K562 (cell line): ENCODE results near the gene ANO3. TPM values are rescaled to one million over a fixed set of nuclear protein-coding genes. Genes with fewer than 3 reads are reported as not detected.

Experiments used
- ATAC-seq: fragments of 200-7000 bp; cut with Tn5 transposase; 3 replicates; pipeline ENCODE4 v1.9.1; 2020; ENCODE audit warnings: moderate library complexity
- BruUV-seq: library from RNA; stranded (reverse); fragments of 400-500 nt; replicated peaks from 2 replicates; lab custom pipeline; 2021; lab: Mats Ljungman, UMichigan
- CTCF ChIA-PET: fragments of 300-600 bp; formaldehyde crosslinking; extraction: SDS; loops from one replicate; lab custom pipeline; 2021; ENCODE audit warnings: low intra/inter-chr PET ratio; lab: Yijun Ruan, JAX
- POLR2A ChIA-PET: fragments of 300-600, 350-650 bp; sonication (Branson Sonifier 250); formaldehyde crosslinking; extraction: SDS; loops from one replicate; lab custom pipeline; 2021; ENCODE audit warnings: antibody characterized with exemption, inconsistent platforms; lab: Yijun Ruan, JAX
- DNase-seq, 4 experiments: peaks; one replicate each; pipeline versions ENCODE4 v3.0.0 to v3.0.0-alpha.2; 2011 to 2018; ENCODE audit warnings: low spot score in 3 of 4, mixed read lengths in 3 of 4; ENCODE audit errors: extremely low read depth in 1 of 4
- FAIRE-seq: peaks from 2 replicates; lab custom pipeline; 2011; peaks lifted over from hg19 to GRCh38; lab: Jason Lieb, UNC
- H2AFZ ChIP-seq: 2 replicates; pipeline ENCODE4 v1.6.0; 2011; ENCODE audit warnings: low read depth, low read length, control low read depth, inconsistent platforms
- H3K27ac ChIP-seq: fragments of 200-600 bp; 3 replicates; pipeline ENCODE4 v1.8.0; 2011; ENCODE audit warnings: low read depth, mild to moderate bottlenecking, control low read depth, inconsistent platforms, low read length, moderate library complexity, mixed read lengths; ENCODE audit errors: extremely low read depth
- H3K27me3 ChIP-seq, 2 experiments: fragments of 300-600 bp in 1 of 2; 2 replicates in 1 of 2; 3 replicates in 1 of 2; pipeline versions ENCODE4 v1.6.0 to v1.8.0; 2011; ENCODE audit warnings: inconsistent platforms in 2 of 2, low read length in 2 of 2, mild to moderate bottlenecking in 1 of 2, mixed read lengths in 1 of 2, moderate library complexity in 1 of 2; ENCODE audit not compliant: control insufficient read depth in 2 of 2, insufficient read depth in 2 of 2
- H3K36me3 ChIP-seq: fragments of 300-600 bp; 3 replicates; pipeline ENCODE4 v1.8.0; 2011; ENCODE audit warnings: mild to moderate bottlenecking, low read length, inconsistent platforms; ENCODE audit not compliant: control insufficient read depth, insufficient read depth
- H3K4me1 ChIP-seq, 2 experiments: fragments of 200-600 bp in 1 of 2; replicated peaks in 1 of 2; 2 replicates in 1 of 2; 3 replicates in 1 of 2; pipeline versions ENCODE4 v1.5.1 to v1.8.0; 2011; ENCODE audit warnings: inconsistent platforms in 2 of 2, low read length in 2 of 2, mild to moderate bottlenecking in 1 of 2, mixed read lengths in 1 of 2, moderate library complexity in 1 of 2; ENCODE audit not compliant: control insufficient read depth in 2 of 2, insufficient read depth in 2 of 2
- H3K4me2 ChIP-seq: 2 replicates; pipeline ENCODE4 v1.6.1; 2011; ENCODE audit warnings: low read length, control low read depth, inconsistent platforms, mixed read lengths; ENCODE audit not compliant: insufficient read depth
- H3K4me3 ChIP-seq: fragments of 200-600 bp; sonication (generic), shearing (Covaris generic); 2 replicates; pipeline ENCODE4 v1.5.1; 2016; ENCODE audit warnings: control low read depth, inconsistent platforms
- H3K79me2 ChIP-seq: fragments of 200-600 bp; 3 replicates; pipeline ENCODE4 v1.8.0; 2011; ENCODE audit warnings: low read length, inconsistent platforms; ENCODE audit not compliant: control insufficient read depth, insufficient read depth
- H3K9ac ChIP-seq, 2 experiments: 2 replicates each; pipeline versions ENCODE4 v1.6.0 to v1.6.1; 2011; ENCODE audit warnings: low read depth in 2 of 2, low read length in 2 of 2, control low read depth in 1 of 2, inconsistent platforms in 1 of 2, mild to moderate bottlenecking in 1 of 2, mixed read lengths in 1 of 2; ENCODE audit not compliant: insufficient read depth in 1 of 2
- H3K9me1 ChIP-seq: one replicate; pipeline ENCODE4 v1.6.0; 2011; ENCODE audit warnings: inconsistent platforms, mild to moderate bottlenecking, low read length, moderate library complexity; ENCODE audit not compliant: control insufficient read depth, insufficient read depth
- H3K9me3 ChIP-seq: replicated peaks from 2 replicates; pipeline ENCODE4 v1.5.1; 2011; ENCODE audit warnings: low read depth, low read length, inconsistent platforms; ENCODE audit not compliant: control insufficient read depth, insufficient read depth
- H4K20me1 ChIP-seq: replicated peaks from 2 replicates; pipeline ENCODE4 v1.6.1; 2011; ENCODE audit warnings: low read length, inconsistent platforms, mixed read lengths; ENCODE audit not compliant: control insufficient read depth, insufficient read depth
- BACH1 ChIP-seq: fragments of 200-800 bp; sonication (Bioruptor generic); IDR thresholded peaks from 2 replicates; pipeline ENCODE4 v1.6.1; 2016; ENCODE audit warnings: missing genetic modification characterization, missing compliant biosample characterization
- BCL6 ChIP-seq: fragments of 250-450 bp; sonication (Bioruptor Pico); IDR thresholded peaks from 2 replicates; pipeline ENCODE4 v1.4.0; 2020
- CBFA2T3 ChIP-seq: fragments of 450-650 bp; IDR thresholded peaks from 2 replicates; pipeline ENCODE4 v1.6.1; 2017
- CSDE1 ChIP-seq, 2 experiments: fragments of 450-650 bp; IDR thresholded peaks; 2 replicates each; pipeline ENCODE4 v1.6.1; 2016; ENCODE audit warnings: mild to moderate bottlenecking in 1 of 2
- FOXA1 ChIP-seq: fragments of 450-650 bp; IDR thresholded peaks from 2 replicates; pipeline ENCODE4 v1.6.1; 2016; ENCODE audit warnings: mild to moderate bottlenecking, borderline replicate concordance
- HDAC6 ChIP-seq: IDR thresholded peaks from 2 replicates; pipeline ENCODE4 v1.6.1; 2012; ENCODE audit warnings: low read depth, mild to moderate bottlenecking, control low read depth, inconsistent platforms, low read length, moderate library complexity
- SMARCE1 ChIP-seq: fragments of 450-650 bp; IDR thresholded peaks from 2 replicates; pipeline ENCODE4 v1.7.1; 2016; ENCODE audit warnings: mild to moderate bottlenecking
- TAF9B ChIP-seq: fragments of 450-650 bp; IDR thresholded peaks from 2 replicates; pipeline ENCODE4 v1.6.1; 2018; ENCODE audit warnings: mild to moderate bottlenecking; ENCODE audit not compliant: partially characterized antibody
- ZNF12 ChIP-seq: sonication (generic); formaldehyde crosslinking; IDR thresholded peaks from 2 replicates; pipeline ENCODE4 v1.4.0; 2020; ENCODE audit warnings: mild to moderate bottlenecking, missing genetic modification reagents
- ZNF175 ChIP-seq: fragments of 200-800 bp; sonication (Bioruptor generic); IDR thresholded peaks from 2 replicates; pipeline ENCODE4 v1.6.1; 2016; ENCODE audit warnings: low read depth, mild to moderate bottlenecking, missing genetic modification characterization, missing compliant biosample characterization
- ZNF274 ChIP-seq: IDR thresholded peaks from 2 replicates; pipeline ENCODE4 v1.6.1; 2011; ENCODE audit warnings: low read depth, mild to moderate bottlenecking, low read length, moderate library complexity, borderline replicate concordance
- ZNF3 ChIP-seq: fragments of 250-450 bp; sonication (Bioruptor Pico); IDR thresholded peaks from 2 replicates; pipeline ENCODE4 v1.5.0; 2021; ENCODE audit warnings: mild to moderate bottlenecking, moderate library complexity
- ZNF644 ChIP-seq: fragments of 200-800 bp; sonication (Bioruptor generic); IDR thresholded peaks from 2 replicates; pipeline ENCODE4 v1.6.1; 2016; ENCODE audit warnings: low read depth, missing genetic modification characterization, missing compliant biosample characterization
- ZNF778 ChIP-seq: fragments of 450-650 bp; formaldehyde crosslinking; IDR thresholded peaks from 2 replicates; pipeline ENCODE4 v1.4.0; 2020; ENCODE audit warnings: mild to moderate bottlenecking, moderate library complexity
- WGBS: fragments of 100-300 bp; shearing (Covaris generic); methylation state at CpG from one replicate; pipeline ENCODE4 v1.1.6; 2016; ENCODE audit warnings: low coverage, mixed read lengths; ENCODE audit not compliant: insufficient coverage; ENCODE audit errors: missing lambda C conversion rate; 5-methylcytosine and 5-hydroxymethylcytosine counted together
- in situ Hi-C: fragments of 300-500 bp; cut with MboI; formaldehyde crosslinking; loops from 4 replicates; pipeline ENCODE4 v1.15.0; 2018; ENCODE audit warnings: inconsistent platforms, mixed read lengths
- intact Hi-C: fragments of 100-400 bp; cut with micrococcal nuclease; formaldehyde crosslinking; loops from 2 replicates; pipeline ENCODE4 v1.14.2; 2022
- polyA plus RNA-seq, 8 experiments: library from polyadenylated mRNA; depleted of rRNA in 4 of 8; stranded (reverse) in 5 of 8; unstranded in 3 of 8; fragments of >200 nt; fragmentation: Nextera tagmentation in 2 of 8; fragmentation: Illumina TruSeq in 1 of 8; extraction: Ambion mirVana in 2 of 8; extraction: Trizol in 1 of 8; gene quantifications; 2 replicates each; pipeline versions ENCODE4 v1.2.1 to v1.2.3, GENCODE V29; 2011 to 2014; ENCODE audit warnings: inconsistent platforms in 1 of 8, missing spikeins in 1 of 8
- total RNA-seq, 7 experiments: library from RNA; depleted of rRNA in 6 of 7; stranded (reverse); fragments of >200 nt in 6 of 7; fragmentation: Illumina TruSeq in 2 of 7; extraction: Trizol in 2 of 7; gene quantifications; 2 replicates each; pipeline versions ENCODE4 v1.2.1 to v1.2.3, GENCODE V29; 2011 to 2021; ENCODE audit warnings: low replicate concordance in 1 of 7
- TF ChIP-seq, protein P1 (sequence below): fragments of 450-650 bp; IDR thresholded peaks from 2 replicates; pipeline ENCODE4 v1.6.1; 2016; ENCODE audit warnings: borderline replicate concordance
- TF ChIP-seq, protein P2 (sequence below): fragments of 450-650 bp; IDR thresholded peaks from 2 replicates; pipeline ENCODE4 v1.6.1; 2017; ENCODE audit warnings: mild to moderate bottlenecking, moderate library complexity
- TF ChIP-seq, protein P3 (sequence below): sonication (generic); formaldehyde crosslinking; IDR thresholded peaks from 2 replicates; pipeline ENCODE4 v1.8.0; 2022; ENCODE audit warnings: mild to moderate bottlenecking, missing genetic modification reagents
- TF ChIP-seq, protein P4 (sequence below): IDR thresholded peaks from 2 replicates; pipeline ENCODE4 v1.6.1; 2011; ENCODE audit warnings: borderline replicate concordance, low read depth, mild to moderate bottlenecking, moderate library complexity, low read length; ENCODE audit not compliant: insufficient read depth, poor library complexity, severe bottlenecking

ANO3 gene
- total and polyA plus RNA-seq, 9 of the 15 experiments (the other 6 are each of a cell fraction or from before 2014, with no cell fraction given) = 0.01 to 0.13 (median 0.04) TPM; not detected in 1

DNA sequence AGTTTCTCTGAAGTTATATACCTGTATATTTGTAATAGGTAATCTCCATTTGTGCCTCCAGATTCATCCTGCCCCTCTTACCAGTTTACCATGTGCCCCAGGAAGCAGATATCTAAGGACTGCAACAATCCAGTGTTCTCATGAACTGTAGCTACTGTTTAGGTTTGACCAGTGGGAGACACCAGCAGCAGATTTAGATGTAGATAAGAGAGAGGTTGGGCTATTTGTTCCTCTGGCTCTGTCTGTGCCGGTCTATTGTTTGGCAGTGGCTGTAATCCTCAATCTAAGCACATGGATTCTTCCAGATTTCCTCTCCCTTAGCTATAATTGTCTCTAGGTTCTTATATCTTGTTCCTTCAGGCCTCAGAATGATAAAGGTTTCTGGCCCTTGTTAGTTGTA, 88.4 kb downstream of the ANO3 start:
- Histone ChIP-seq H3K9me1 (no peaks in the 10 kb centered on the region), H3K9me3 (no peaks in the 10 kb centered on the region), H3K79me2 (no peaks in the 10 kb centered on the region), H3K27me3 (no peaks in the 10 kb centered on the region), H4K20me1 (no peaks in the 10 kb centered on the region), H3K4me1 (no peaks in the 10 kb centered on the region), H3K9ac (no peak overlapping the region), H3K36me3 (no peaks in the 10 kb centered on the region), H3K27ac (no peak overlapping the region), H3K4me3 (no peak overlapping the region), H3K4me2 (no peak overlapping the region), H2AFZ (no peak overlapping the region)
- no peak for FAIRE-seq
- POLR2A ChIA-PET = no interaction called here
- intact Hi-C loops = no loop called here
- BruUV-seq = no TSS peak
- WGBS = 8% methylated on average over 1 of the region's 1 CpG
- CTCF ChIA-PET = no interaction called here
- TF ChIP-seq ZNF644 (tag) = no peak
- TF ChIP-seq, protein P1, sequence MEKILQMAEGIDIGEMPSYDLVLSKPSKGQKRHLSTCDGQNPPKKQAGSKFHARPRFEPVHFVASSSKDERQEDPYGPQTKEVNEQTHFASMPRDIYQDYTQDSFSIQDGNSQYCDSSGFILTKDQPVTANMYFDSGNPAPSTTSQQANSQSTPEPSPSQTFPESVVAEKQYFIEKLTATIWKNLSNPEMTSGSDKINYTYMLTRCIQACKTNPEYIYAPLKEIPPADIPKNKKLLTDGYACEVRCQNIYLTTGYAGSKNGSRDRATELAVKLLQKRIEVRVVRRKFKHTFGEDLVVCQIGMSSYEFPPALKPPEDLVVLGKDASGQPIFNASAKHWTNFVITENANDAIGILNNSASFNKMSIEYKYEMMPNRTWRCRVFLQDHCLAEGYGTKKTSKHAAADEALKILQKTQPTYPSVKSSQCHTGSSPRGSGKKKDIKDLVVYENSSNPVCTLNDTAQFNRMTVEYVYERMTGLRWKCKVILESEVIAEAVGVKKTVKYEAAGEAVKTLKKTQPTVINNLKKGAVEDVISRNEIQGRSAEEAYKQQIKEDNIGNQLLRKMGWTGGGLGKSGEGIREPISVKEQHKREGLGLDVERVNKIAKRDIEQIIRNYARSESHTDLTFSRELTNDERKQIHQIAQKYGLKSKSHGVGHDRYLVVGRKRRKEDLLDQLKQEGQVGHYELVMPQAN = no peak
- no peak for TF ChIP-seq ZNF12 (CRISPR knock-in tag)
- no peak for TF ChIP-seq SMARCE1
- no peak for TF ChIP-seq TAF9B
- TF ChIP-seq HDAC6 = no peak
- TF ChIP-seq ZNF778 = no peak
- no peak for TF ChIP-seq ZNF175 (CRISPR knock-in tag)
- no peak for TF ChIP-seq CBFA2T3
- no peak for TF ChIP-seq ZNF3 (CRISPR knock-in tag)
- no peak for TF ChIP-seq ZNF274
- no peak for TF ChIP-seq BACH1 (tag)
- no peak for TF ChIP-seq BCL6 (CRISPR knock-in tag)
- TF ChIP-seq, protein P2, sequence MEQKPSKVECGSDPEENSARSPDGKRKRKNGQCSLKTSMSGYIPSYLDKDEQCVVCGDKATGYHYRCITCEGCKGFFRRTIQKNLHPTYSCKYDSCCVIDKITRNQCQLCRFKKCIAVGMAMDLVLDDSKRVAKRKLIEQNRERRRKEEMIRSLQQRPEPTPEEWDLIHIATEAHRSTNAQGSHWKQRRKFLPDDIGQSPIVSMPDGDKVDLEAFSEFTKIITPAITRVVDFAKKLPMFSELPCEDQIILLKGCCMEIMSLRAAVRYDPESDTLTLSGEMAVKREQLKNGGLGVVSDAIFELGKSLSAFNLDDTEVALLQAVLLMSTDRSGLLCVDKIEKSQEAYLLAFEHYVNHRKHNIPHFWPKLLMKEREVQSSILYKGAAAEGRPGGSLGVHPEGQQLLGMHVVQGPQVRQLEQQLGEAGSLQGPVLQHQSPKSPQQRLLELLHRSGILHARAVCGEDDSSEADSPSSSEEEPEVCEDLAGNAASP = no peak
- TF ChIP-seq CSDE1 (IDR thresholded peaks at IDR 0.05) = no peak
- TF ChIP-seq, protein P3, sequence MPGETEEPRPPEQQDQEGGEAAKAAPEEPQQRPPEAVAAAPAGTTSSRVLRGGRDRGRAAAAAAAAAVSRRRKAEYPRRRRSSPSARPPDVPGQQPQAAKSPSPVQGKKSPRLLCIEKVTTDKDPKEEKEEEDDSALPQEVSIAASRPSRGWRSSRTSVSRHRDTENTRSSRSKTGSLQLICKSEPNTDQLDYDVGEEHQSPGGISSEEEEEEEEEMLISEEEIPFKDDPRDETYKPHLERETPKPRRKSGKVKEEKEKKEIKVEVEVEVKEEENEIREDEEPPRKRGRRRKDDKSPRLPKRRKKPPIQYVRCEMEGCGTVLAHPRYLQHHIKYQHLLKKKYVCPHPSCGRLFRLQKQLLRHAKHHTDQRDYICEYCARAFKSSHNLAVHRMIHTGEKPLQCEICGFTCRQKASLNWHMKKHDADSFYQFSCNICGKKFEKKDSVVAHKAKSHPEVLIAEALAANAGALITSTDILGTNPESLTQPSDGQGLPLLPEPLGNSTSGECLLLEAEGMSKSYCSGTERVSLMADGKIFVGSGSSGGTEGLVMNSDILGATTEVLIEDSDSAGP (CRISPR knock-in tag) = no peak
- no peak for TF ChIP-seq FOXA1
- TF ChIP-seq, protein P4, sequence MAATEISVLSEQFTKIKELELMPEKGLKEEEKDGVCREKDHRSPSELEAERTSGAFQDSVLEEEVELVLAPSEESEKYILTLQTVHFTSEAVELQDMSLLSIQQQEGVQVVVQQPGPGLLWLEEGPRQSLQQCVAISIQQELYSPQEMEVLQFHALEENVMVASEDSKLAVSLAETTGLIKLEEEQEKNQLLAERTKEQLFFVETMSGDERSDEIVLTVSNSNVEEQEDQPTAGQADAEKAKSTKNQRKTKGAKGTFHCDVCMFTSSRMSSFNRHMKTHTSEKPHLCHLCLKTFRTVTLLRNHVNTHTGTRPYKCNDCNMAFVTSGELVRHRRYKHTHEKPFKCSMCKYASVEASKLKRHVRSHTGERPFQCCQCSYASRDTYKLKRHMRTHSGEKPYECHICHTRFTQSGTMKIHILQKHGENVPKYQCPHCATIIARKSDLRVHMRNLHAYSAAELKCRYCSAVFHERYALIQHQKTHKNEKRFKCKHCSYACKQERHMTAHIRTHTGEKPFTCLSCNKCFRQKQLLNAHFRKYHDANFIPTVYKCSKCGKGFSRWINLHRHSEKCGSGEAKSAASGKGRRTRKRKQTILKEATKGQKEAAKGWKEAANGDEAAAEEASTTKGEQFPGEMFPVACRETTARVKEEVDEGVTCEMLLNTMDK = no peak
- in situ Hi-C loops = no loop called here
- ATAC-seq = no peak
- no peak for DNase-seq
